PC-9 (cell line): ENCODE data around the gene ITFG1. TPM values are rescaled to one million over a fixed set of nuclear protein-coding genes. Genes with fewer than 3 reads are reported as not detected.
"Not testable (repeated sequence)": the region's sequence is repeated elsewhere in the genome, so short reads cannot be mapped to it uniquely, and the experiment has no call there.

Experiments
- BruUV-seq: library from RNA; stranded (reverse); fragments of 400-500 nt; replicated peaks from 2 replicates; lab custom pipeline; 2021; lab: Mats Ljungman, UMichigan
- CTCF ChIA-PET: fragments of 300-600 bp; sonication (Branson Sonifier 250); formaldehyde crosslinking; loops from one replicate; lab custom pipeline; 2022; ENCODE audit warnings: antibody characterized with exemption; lab: Charles Lee
- POLR2A ChIA-PET: fragments of 300-600 bp; sonication (Branson Sonifier 250); formaldehyde crosslinking; loops from one replicate; lab custom pipeline; 2022; ENCODE audit warnings: antibody characterized with exemption; ENCODE audit not compliant: unreplicated experiment; lab: Charles Lee
- DNase-seq, 2 experiments: peaks; one replicate each; pipeline versions ENCODE4 v3.0.0 to v3.0.0-alpha.2; 2015 to 2022; ENCODE audit warnings: mixed read lengths in 1 of 2
- H2AFZ ChIP-seq: fragments of 200-600 bp; sonication (generic); 2 replicates; pipeline ENCODE4 v1.8.1; 2017; ENCODE audit warnings: antibody characterized with exemption
- H3F3A ChIP-seq: fragments of 200-600 bp; sonication (generic); 2 replicates; pipeline ENCODE4 v1.8.1; 2017; ENCODE audit warnings: antibody characterized with exemption, mild to moderate bottlenecking, low read depth; ENCODE audit not compliant: insufficient read depth
- H3K27ac ChIP-seq: fragments of 200-600 bp; sonication (generic); 2 replicates; pipeline ENCODE4 v1.6.1; 2016; ENCODE audit warnings: mixed run types
- H3K27me3 ChIP-seq: fragments of 200-600 bp; sonication (generic); 2 replicates; pipeline ENCODE4 v1.6.1; 2016; ENCODE audit warnings: low read depth, mixed run types; ENCODE audit not compliant: insufficient read depth
- H3K36me3 ChIP-seq: fragments of 200-600 bp; sonication (generic); 2 replicates; pipeline ENCODE4 v1.6.1; 2016; ENCODE audit warnings: low read depth, mixed run types
- H3K4me1 ChIP-seq: fragments of 200-600 bp; sonication (generic); replicated peaks from 2 replicates; pipeline ENCODE4 v1.6.1; 2016; ENCODE audit warnings: mixed run types; ENCODE audit not compliant: insufficient read depth
- H3K4me2 ChIP-seq: fragments of 200-600 bp; sonication (generic); 2 replicates; pipeline ENCODE4 v1.6.1; 2017; ENCODE audit warnings: mixed run types
- H3K4me3 ChIP-seq: fragments of 200-600 bp; sonication (generic); 2 replicates; pipeline ENCODE4 v1.6.1; 2016; ENCODE audit warnings: mixed run types
- H3K79me2 ChIP-seq: fragments of 200-600 bp; sonication (generic); 2 replicates; pipeline ENCODE4 v1.6.1; 2017; ENCODE audit warnings: low read depth, mixed run types
- H3K9me2 ChIP-seq: fragments of 200-600 bp; sonication (generic); 2 replicates; pipeline ENCODE4 v1.8.1; 2017; ENCODE audit warnings: mild to moderate bottlenecking; ENCODE audit not compliant: insufficient read depth
- H3K9me3 ChIP-seq: fragments of 200-600 bp; sonication (generic); 2 replicates; pipeline ENCODE4 v1.8.1; 2016; ENCODE audit warnings: low read depth; ENCODE audit not compliant: insufficient read depth
- H4K20me1 ChIP-seq: fragments of 200-600 bp; sonication (generic); 2 replicates; pipeline ENCODE4 v1.8.1; 2017; ENCODE audit not compliant: insufficient read depth
- CTCF ChIP-seq: fragments of 200-600 bp; sonication (generic); conservative IDR thresholded peaks from 2 replicates; pipeline ENCODE4 v1.6.1; 2017; ENCODE audit warnings: mixed run types, antibody characterized with exemption, mild to moderate bottlenecking, moderate library complexity
- EZH2 ChIP-seq: fragments of 200-600 bp; sonication (generic); IDR thresholded peaks from 2 replicates; pipeline ENCODE4 v1.8.0; 2017; ENCODE audit warnings: antibody characterized with exemption, low read depth
- intact Hi-C: fragments of 100-400 bp; cut with micrococcal nuclease; formaldehyde crosslinking; loops from one replicate; pipeline ENCODE4 v1.10.0; 2022; ENCODE audit not compliant: unreplicated experiment
- total RNA-seq: library from RNA; stranded (reverse); gene quantifications from 2 replicates; pipeline ENCODE4 v1.2.3, GENCODE V29; 2021

ITFG1 gene
- total RNA-seq, 1 experiment from 2014 or later: 33.0 TPM

- Histone ChIP-seq H2AFZ (no peak overlapping the region), H3K4me1 (no peaks in the 10 kb centered on the region), H3K9me3 (no peaks in the 10 kb centered on the region), H3K27ac (no peak overlapping the region), H4K20me1 (no peaks in the 10 kb centered on the region), H3K27me3 (no peaks in the 10 kb centered on the region), H3F3A (no peaks in the 10 kb centered on the region), H3K36me3 (no peaks in the 10 kb centered on the region), H3K4me2 (no peak overlapping the region), H3K79me2 (no peaks in the 10 kb centered on the region), H3K4me3 (no peak overlapping the region), H3K9me2 (no peaks in the 10 kb centered on the region)
- BruUV-seq: no TSS peak
- ChIA-PET POLR2A (no interaction called here), CTCF (no interaction called here)
- DNase-seq: no peak
- intact Hi-C loops: no loop called here
- TF ChIP-seq CTCF: no peak
- TF ChIP-seq EZH2: no peak
Measured at GRCh38 chr16:47156680-47157215, 304.1 kb downstream of the ITFG1 start.

- POLR2A ChIA-PET, H3K4me3 ChIP-seq, H3K4me1 ChIP-seq, CTCF ChIA-PET, H3K27ac ChIP-seq, intact Hi-C loops, H3K79me2 ChIP-seq, DNase-seq, BruUV-seq, H3K9me3 ChIP-seq, H3K9me2 ChIP-seq, H4K20me1 ChIP-seq, H2AFZ ChIP-seq, H3F3A ChIP-seq, H3K27me3 ChIP-seq, H3K36me3 ChIP-seq, H3K4me2 ChIP-seq: not testable (repeated sequence)
Measured at GRCh38 chr16:47152501-47152900, 308.4 kb downstream of the ITFG1 start.

GRCh38 chr16:47150067-47150466 lies 310.8 kb downstream of the ITFG1 start:
- no peak for DNase-seq
- H3K27ac ChIP-seq: no peak overlapping the region
- POLR2A ChIA-PET: no interaction called here
- H3K27me3 ChIP-seq: no peaks in the 10 kb centered on the region
- intact Hi-C loops: no loop called here
- H3K4me3 ChIP-seq: no peak overlapping the region
- CTCF ChIA-PET: no interaction called here
- no peaks in the 10 kb centered on the region for H3K9me2 ChIP-seq
- no peaks in the 10 kb centered on the region for H4K20me1 ChIP-seq
- no peak for TF ChIP-seq EZH2
- no peak for TF ChIP-seq CTCF
- no peaks in the 10 kb centered on the region for H3K79me2 ChIP-seq
- no peaks in the 10 kb centered on the region for H3K9me3 ChIP-seq
- no peaks in the 10 kb centered on the region for H3F3A ChIP-seq
- H3K36me3 ChIP-seq: no peaks in the 10 kb centered on the region
- no peak overlapping the region for H3K4me2 ChIP-seq
- no peak overlapping the region for H2AFZ ChIP-seq
- BruUV-seq: no TSS peak
- H3K4me1 ChIP-seq: no peaks in the 10 kb centered on the region

GRCh38 chr16:47144559-47144877 lies 316.3 kb downstream of the ITFG1 start:
- H3K9me2 ChIP-seq: no peaks in the 10 kb centered on the region
- peak overlapping the region; percentile 93 for H3K4me2 ChIP-seq
- TF ChIP-seq CTCF (no peak; the same call in 1 of the 2 replicates), EZH2 (no peak)
- intact Hi-C loops: loop anchor here (5.0 kb wide), 2 partner anchors 197 to 318 kb away; partner anchors contain the start of genes ITFG1 and PHKB
- no peaks in the 10 kb centered on the region for H3K36me3 ChIP-seq
- H3K79me2 ChIP-seq: peaks cover 31% of the 10 kb centered on the region
- ChIA-PET POLR2A (no interaction called here), CTCF (interaction anchor here (1.6 kb wide), 1 partner anchor 1020 kb away, joined by 10 read pairs; no protein-coding TSS in a partner anchor)
- peak overlapping the region; percentile 65; the same call in 1 of the 2 replicates for H3K4me3 ChIP-seq
- no peak for DNase-seq
- H3K27ac ChIP-seq: no peak overlapping the region
- peak overlapping the region; percentile 81 for H2AFZ ChIP-seq
- H3K9me3 ChIP-seq: no peaks in the 10 kb centered on the region
- no TSS peak for BruUV-seq
- no peaks in the 10 kb centered on the region for H4K20me1 ChIP-seq
- H3K27me3 ChIP-seq: no peaks in the 10 kb centered on the region
- peaks cover 9% of the 10 kb centered on the region; the same call in 1 of the 2 replicates for H3K4me1 ChIP-seq
- H3F3A ChIP-seq: no peaks in the 10 kb centered on the region
